Activated CD4-positive, alpha-beta T cell treated with anti-CD3 and anti-CD28 coated beads, Interleukin-2, amount 50 U/mL, for 16 hours (primary cell): ENCODE measurements around the gene PBXIP1.
A peak's percentile ranks its signal among the peaks of the same experiment; 100 is the strongest.

ENCODE experiments used
- DNase-seq: peaks from one replicate; pipeline ENCODE4 v3.0.0-alpha.2; 2020

PBXIP1 gene

GRCh38 chr1:154971341-154971998 is 15.6 kb upstream of the PBXIP1 start:
- no peak for DNase-seq

- peak; percentile 60 for DNase-seq
Observed at GRCh38 chr1:154970631-154971340, 14.9 kb upstream of the PBXIP1 start, which contains the start of gene SHC1. Gene SHC1, minus strand, starts transcription at chr1:154970747. Its CDS starts 221 bp downstream, at chr1:154970526.

- no peak for DNase-seq
Observed at GRCh38 chr1:154969860-154970452, 14.1 kb upstream of the PBXIP1 start.

GRCh38 chr1:154969246-154969645 is 13.3 kb upstream of the PBXIP1 start:
- no peak for DNase-seq

- DNase-seq = no peak
Observed at GRCh38 chr1:154968731-154969130, 12.8 kb upstream of the PBXIP1 start.

- DNase-seq = no peak
Observed at GRCh38 chr1:154967331-154967950, 11.5 kb upstream of the PBXIP1 start.

GRCh38 chr1:154966111-154966510 is 10.2 kb upstream of the PBXIP1 start:
- DNase-seq = no peak

GRCh38 chr1:154964359-154964758 is 8.5 kb upstream of the PBXIP1 start:
- no peak for DNase-seq

- no peak for DNase-seq
Observed at GRCh38 chr1:154963643-154964042, 7.7 kb upstream of the PBXIP1 start.

- DNase-seq = no peak
Observed at GRCh38 chr1:154962795-154963330, 7.0 kb upstream of the PBXIP1 start.

GRCh38 chr1:154962156-154962749 is 6.4 kb upstream of the PBXIP1 start:
- no peak for DNase-seq

- peak; percentile 84 for DNase-seq
Observed at GRCh38 chr1:154961207-154962155, 5.6 kb upstream of the PBXIP1 start, which contains the start of gene PYGO2. Gene PYGO2, minus strand, starts transcription at chr1:154961782. Its CDS starts 206 bp downstream, at chr1:154961576.

GRCh38 chr1:154960446-154961136 is 4.7 kb upstream of the PBXIP1 start:
- DNase-seq = no peak

- no peak for DNase-seq
Observed at GRCh38 chr1:154959426-154959780, 3.5 kb upstream of the PBXIP1 start.

- DNase-seq = no peak
Observed at GRCh38 chr1:154958681-154959425, 3.0 kb upstream of the PBXIP1 start.

- DNase-seq = no peak
Observed at GRCh38 chr1:154958036-154958435, 2.1 kb upstream of the PBXIP1 start.

GRCh38 chr1:154957091-154957657 is 1.3 kb upstream of the PBXIP1 start:
- no peak for DNase-seq

- no peak for DNase-seq
Observed at GRCh38 chr1:154956544-154956941, 644 bp upstream of the PBXIP1 start.

- peak; percentile 94 for DNase-seq
Observed at GRCh38 chr1:154955039-154955717, 721 bp downstream of the PBXIP1 start.
